Gastroesophageal sphincter (tissue), 3 donors: ENCODE data around the gene KRTAP9-9.

Source experiments
- CTCF ChIP-seq, 4 experiments: fragments of 200-600 bp in 2 of 4; fragments of 450-650 bp in 2 of 4; sonication (generic) in 1 of 4; IDR thresholded peaks; one replicate each; pipeline ENCODE4 v1.5.1; 2017 to 2019; ENCODE audit warnings: antibody characterized with exemption in 4 of 4, mild to moderate bottlenecking in 2 of 4, moderate library complexity in 2 of 4
- EP300 ChIP-seq: sonication (generic); formaldehyde crosslinking; IDR thresholded peaks from one replicate; pipeline ENCODE4 v1.6.1; 2017; ENCODE audit warnings: antibody characterized with exemption, mild to moderate bottlenecking
- POLR2A ChIP-seq, 2 donors: fragments of 450-650 bp; IDR thresholded peaks; one replicate each; pipeline ENCODE4 v1.6.1; 2017; ENCODE audit warnings: antibody characterized with exemption in 2 of 2, mild to moderate bottlenecking in 2 of 2, moderate library complexity in 1 of 2
- POLR2AphosphoS5 ChIP-seq: sonication (generic); formaldehyde crosslinking; IDR thresholded peaks from one replicate; pipeline ENCODE4 v1.6.1; 2017; ENCODE audit warnings: antibody characterized with exemption

GRCh38 chr17:41211845-41212466, 43.2 kb upstream of the KRTAP9-9 start:
- no peak for TF ChIP-seq CTCF (IDR thresholded peaks at IDR 0.05)
- TF ChIP-seq POLR2A (IDR thresholded peaks at IDR 0.05), result no peak
- no peak for TF ChIP-seq EP300
- TF ChIP-seq POLR2AphosphoS5, result no peak
